NCI-H2196 (cell line): Measurements from ENCODE around the gene CTBP2.

Source experiments
- DNase-seq: peaks from one replicate; lab custom pipeline; 2025; ENCODE audit not compliant: unreplicated experiment; lab: John Stamatoyannopoulos, UW

The CTBP2 gene

GRCh38 chr10:125159932-125160855 is at the start of gene CTBP2:
Gene CTBP2 (minus strand): TSS chr10:125160563.
- DNase-seq: no peak

- DNase-seq: no peak
Measured at GRCh38 chr10:125209591-125210355, 49.4 kb upstream of the CTBP2 start.

- no peak for DNase-seq
Measured at GRCh38 chr10:125208854-125209565, 48.6 kb upstream of the CTBP2 start.

- DNase-seq: no peak
Measured at GRCh38 chr10:125206623-125207022, 46.3 kb upstream of the CTBP2 start.

GRCh38 chr10:125205431-125205830 is 45.1 kb upstream of the CTBP2 start:
- DNase-seq: no peak

- no peak for DNase-seq
Measured at GRCh38 chr10:125204400-125204799, 44.0 kb upstream of the CTBP2 start.

GRCh38 chr10:125203186-125203800 is 42.9 kb upstream of the CTBP2 start:
- DNase-seq: no peak

- no peak for DNase-seq
Measured at GRCh38 chr10:125201791-125202622, 41.6 kb upstream of the CTBP2 start.

- DNase-seq: no peak
Measured at GRCh38 chr10:125201108-125201524, 40.8 kb upstream of the CTBP2 start.

- DNase-seq: no peak
Measured at GRCh38 chr10:125200396-125200795, 40.0 kb upstream of the CTBP2 start.

- DNase-seq: no peak
Measured at GRCh38 chr10:125199270-125199669, 38.9 kb upstream of the CTBP2 start.

- DNase-seq: no peak
Measured at GRCh38 chr10:125194814-125195213, 34.5 kb upstream of the CTBP2 start.

GRCh38 chr10:125193306-125193877 is 33.0 kb upstream of the CTBP2 start:
- DNase-seq: no peak

- DNase-seq: no peak
Measured at GRCh38 chr10:125192620-125193019, 32.3 kb upstream of the CTBP2 start.

GRCh38 chr10:125192005-125192404 is 31.6 kb upstream of the CTBP2 start:
- no peak for DNase-seq

GRCh38 chr10:125190946-125191345 is 30.6 kb upstream of the CTBP2 start:
- DNase-seq: no peak

GRCh38 chr10:125190414-125190813 is 30.1 kb upstream of the CTBP2 start:
- no peak for DNase-seq

GRCh38 chr10:125189162-125189561 is 28.8 kb upstream of the CTBP2 start:
- no peak for DNase-seq

- no peak for DNase-seq
Measured at GRCh38 chr10:125187238-125188194, 27.2 kb upstream of the CTBP2 start.
